SK-N-SH treated with all-trans-retinoic acid at 6 μM for 48 hours (cell line): ENCODE data around the gene ALK.

Experiments
- ATAC-seq: fragments of 200-7000 bp; cut with Tn5 transposase; 3 replicates; pipeline ENCODE4 v1.9.1; 2020; ENCODE audit warnings: mild to moderate bottlenecking, moderate library complexity
- ARNTL ChIP-seq: fragments of 450-650 bp; formaldehyde crosslinking; IDR thresholded peaks from 2 replicates; pipeline ENCODE4 v1.5.0; 2020; ENCODE audit warnings: low read depth, mild to moderate bottlenecking, moderate library complexity, borderline replicate concordance
- BACH2 ChIP-seq: fragments of 250-450 bp; sonication (Bioruptor Pico); IDR thresholded peaks from 2 replicates; pipeline ENCODE4 v1.9.0; 2021; ENCODE audit warnings: mild to moderate bottlenecking, borderline replicate concordance
- ESRRG ChIP-seq: fragments of 250-450 bp; sonication (Bioruptor Pico); IDR thresholded peaks from 2 replicates; pipeline ENCODE4 v1.6.1; 2021; ENCODE audit warnings: mild to moderate bottlenecking
- ISL1 ChIP-seq: fragments of 250-450 bp; sonication (Bioruptor Pico); IDR thresholded peaks from 2 replicates; pipeline ENCODE4 v2.1.2; 2022; ENCODE audit warnings: mild to moderate bottlenecking, moderate library complexity
- OSR1 ChIP-seq: fragments of 250-450 bp; sonication (Bioruptor Pico); IDR thresholded peaks from 2 replicates; pipeline ENCODE4 v1.8.0; 2022; ENCODE audit warnings: moderate library complexity, mild to moderate bottlenecking, inconsistent platforms
- PPARA ChIP-seq: fragments of 250-450 bp; sonication (Bioruptor Pico); IDR thresholded peaks from 2 replicates; pipeline ENCODE4 v1.5.0; 2020; ENCODE audit warnings: mild to moderate bottlenecking, borderline replicate concordance
- RARB ChIP-seq: fragments of 250-450 bp; sonication (Bioruptor Pico); IDR thresholded peaks from 2 replicates; pipeline ENCODE4 v1.8.0; 2021; ENCODE audit warnings: mild to moderate bottlenecking, moderate library complexity
- SNAI2 ChIP-seq: fragments of 250-450 bp; sonication (Bioruptor Pico); IDR thresholded peaks from 2 replicates; pipeline ENCODE4 v1.5.0; 2020; ENCODE audit warnings: mild to moderate bottlenecking, moderate library complexity
- TCF4 ChIP-seq: fragments of 250-450 bp; sonication (Bioruptor Pico); IDR thresholded peaks from 2 replicates; pipeline ENCODE4 v1.8.0; 2021; ENCODE audit warnings: mild to moderate bottlenecking, moderate library complexity, borderline replicate concordance
- TOX ChIP-seq: fragments of 250-450 bp; sonication (Bioruptor Pico); IDR thresholded peaks from 2 replicates; pipeline ENCODE4 v1.8.0; 2021; ENCODE audit warnings: mild to moderate bottlenecking, moderate library complexity, borderline replicate concordance
- ZC3H10 ChIP-seq: fragments of 250-450 bp; sonication (Bioruptor Pico); IDR thresholded peaks from 2 replicates; pipeline ENCODE4 v1.5.1; 2021; ENCODE audit warnings: mild to moderate bottlenecking, moderate library complexity
- ZFP3 ChIP-seq: fragments of 250-450 bp; sonication (Bioruptor Pico); IDR thresholded peaks from 2 replicates; pipeline ENCODE4 v1.5.0; 2020; ENCODE audit warnings: mild to moderate bottlenecking, moderate library complexity
- ZNF565 ChIP-seq: fragments of 450-650 bp; formaldehyde crosslinking; conservative IDR thresholded peaks from 2 replicates; pipeline ENCODE4 v1.5.0; 2020; ENCODE audit warnings: low read depth, mild to moderate bottlenecking, moderate library complexity
- ZNF70 ChIP-seq: fragments of 450-650 bp; formaldehyde crosslinking; IDR thresholded peaks from 2 replicates; pipeline ENCODE4 v1.5.0; 2020; ENCODE audit warnings: mild to moderate bottlenecking, moderate library complexity
- ZNF8 ChIP-seq: fragments of 450-650 bp; formaldehyde crosslinking; IDR thresholded peaks from 2 replicates; pipeline ENCODE4 v1.5.0; 2020; ENCODE audit warnings: mild to moderate bottlenecking, moderate library complexity
- TF ChIP-seq, protein P1 (sequence below): fragments of 250-450 bp; sonication (Bioruptor Pico); IDR thresholded peaks from 2 replicates; pipeline ENCODE4 v1.8.0; 2020; ENCODE audit warnings: mild to moderate bottlenecking, moderate library complexity, borderline replicate concordance
- TF ChIP-seq, protein P2 (sequence below): fragments of 250-450 bp; sonication (Bioruptor Pico); IDR thresholded peaks from 2 replicates; pipeline ENCODE4 v1.5.1; 2020; ENCODE audit warnings: low read depth, mild to moderate bottlenecking, moderate library complexity
- TF ChIP-seq, protein P3 (sequence below): fragments of 250-450 bp; sonication (Bioruptor Pico); IDR thresholded peaks from 2 replicates; pipeline ENCODE4 v1.5.0; 2020; ENCODE audit warnings: mild to moderate bottlenecking, moderate library complexity
- TF ChIP-seq, protein P4 (sequence below): fragments of 250-450 bp; sonication (Bioruptor Pico); IDR thresholded peaks from 2 replicates; pipeline ENCODE4 v1.5.1; 2021; ENCODE audit warnings: mild to moderate bottlenecking, moderate library complexity

ALK gene

DNA sequence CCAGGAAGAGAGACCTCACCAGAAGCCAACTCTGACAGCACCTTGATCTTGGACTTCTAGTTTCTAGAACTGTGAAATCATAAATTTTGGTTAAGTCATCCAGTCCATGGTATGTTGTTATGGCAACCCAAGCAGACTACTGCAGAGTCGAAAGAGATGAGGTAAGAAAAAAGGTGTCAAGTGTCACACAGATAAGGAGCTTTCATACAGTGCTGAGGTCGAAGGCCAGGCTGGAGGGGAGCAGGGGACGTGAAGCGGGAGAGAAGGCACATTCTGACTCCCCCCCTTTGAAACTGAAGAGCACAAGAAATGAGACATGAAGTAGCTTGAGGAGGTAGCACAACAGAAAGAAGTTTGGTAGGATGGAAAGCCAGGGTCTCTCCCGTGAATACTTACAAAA lies 110.4 kb downstream of the ALK start:
- TF ChIP-seq ARNTL (CRISPR knock-in tag), result no peak
- TF ChIP-seq OSR1 (CRISPR knock-in tag), result no peak
- TF ChIP-seq, protein P1, sequence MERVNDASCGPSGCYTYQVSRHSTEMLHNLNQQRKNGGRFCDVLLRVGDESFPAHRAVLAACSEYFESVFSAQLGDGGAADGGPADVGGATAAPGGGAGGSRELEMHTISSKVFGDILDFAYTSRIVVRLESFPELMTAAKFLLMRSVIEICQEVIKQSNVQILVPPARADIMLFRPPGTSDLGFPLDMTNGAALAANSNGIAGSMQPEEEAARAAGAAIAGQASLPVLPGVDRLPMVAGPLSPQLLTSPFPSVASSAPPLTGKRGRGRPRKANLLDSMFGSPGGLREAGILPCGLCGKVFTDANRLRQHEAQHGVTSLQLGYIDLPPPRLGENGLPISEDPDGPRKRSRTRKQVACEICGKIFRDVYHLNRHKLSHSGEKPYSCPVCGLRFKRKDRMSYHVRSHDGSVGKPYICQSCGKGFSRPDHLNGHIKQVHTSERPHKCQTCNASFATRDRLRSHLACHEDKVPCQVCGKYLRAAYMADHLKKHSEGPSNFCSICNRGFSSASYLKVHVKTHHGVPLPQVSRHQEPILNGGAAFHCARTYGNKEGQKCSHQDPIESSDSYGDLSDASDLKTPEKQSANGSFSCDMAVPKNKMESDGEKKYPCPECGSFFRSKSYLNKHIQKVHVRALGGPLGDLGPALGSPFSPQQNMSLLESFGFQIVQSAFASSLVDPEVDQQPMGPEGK (CRISPR knock-in tag), result no peak
- TF ChIP-seq, protein P2, sequence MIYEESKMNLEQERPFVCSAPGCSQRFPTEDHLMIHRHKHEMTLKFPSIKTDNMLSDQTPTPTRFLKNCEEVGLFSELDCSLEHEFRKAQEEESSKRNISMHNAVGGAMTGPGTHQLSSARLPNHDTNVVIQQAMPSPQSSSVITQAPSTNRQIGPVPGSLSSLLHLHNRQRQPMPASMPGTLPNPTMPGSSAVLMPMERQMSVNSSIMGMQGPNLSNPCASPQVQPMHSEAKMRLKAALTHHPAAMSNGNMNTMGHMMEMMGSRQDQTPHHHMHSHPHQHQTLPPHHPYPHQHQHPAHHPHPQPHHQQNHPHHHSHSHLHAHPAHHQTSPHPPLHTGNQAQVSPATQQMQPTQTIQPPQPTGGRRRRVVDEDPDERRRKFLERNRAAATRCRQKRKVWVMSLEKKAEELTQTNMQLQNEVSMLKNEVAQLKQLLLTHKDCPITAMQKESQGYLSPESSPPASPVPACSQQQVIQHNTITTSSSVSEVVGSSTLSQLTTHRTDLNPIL, result no peak
- TF ChIP-seq, all 23 proteins: peak for 0
- no peak for ATAC-seq

DNA sequence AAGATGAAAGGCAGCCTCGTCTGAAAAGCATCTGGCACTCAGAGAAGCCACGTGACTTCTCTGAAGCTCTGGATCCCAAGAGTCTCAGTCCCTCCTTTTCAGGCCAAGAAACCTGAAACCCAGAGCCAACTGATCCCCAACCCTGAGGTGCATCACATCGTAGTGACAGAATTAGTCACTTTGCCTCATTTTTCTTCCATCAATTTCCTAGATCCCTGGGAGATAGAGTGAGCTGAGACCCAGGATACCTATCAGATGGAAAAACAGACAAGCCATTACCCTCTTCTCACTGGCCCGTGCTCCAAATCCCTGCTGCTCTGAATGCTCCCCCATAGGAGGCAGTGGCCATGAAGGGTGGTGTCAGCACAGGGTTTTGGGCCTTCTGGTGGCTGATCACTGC lies 113.1 kb downstream of the ALK start:
- TF ChIP-seq, protein P2, result no peak
- TF ChIP-seq BACH2 (CRISPR knock-in tag) (no peak), RARB (CRISPR knock-in tag) (no peak), ISL1 (CRISPR knock-in tag) (no peak)
- ATAC-seq, result no peak

DNA sequence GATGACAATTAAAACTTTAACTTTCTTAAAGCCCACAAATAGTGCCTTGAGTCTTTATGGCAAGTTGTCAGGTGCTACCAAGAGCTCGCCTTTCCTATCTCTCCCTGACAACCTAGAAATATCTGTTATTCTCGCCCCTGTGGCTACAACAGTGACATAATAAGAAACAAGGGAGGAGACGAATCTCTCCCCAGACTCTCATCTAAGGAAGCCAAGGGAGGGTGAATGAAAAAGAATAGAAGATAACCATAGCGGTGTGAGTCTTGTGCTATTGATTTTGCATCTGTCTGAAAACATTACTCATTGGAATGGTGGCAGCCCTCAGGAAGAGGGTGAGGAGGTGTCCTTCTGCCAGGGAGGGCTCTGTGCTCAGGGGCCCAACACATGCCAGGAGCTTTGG lies 114.3 kb downstream of the ALK start:
- no peak for ATAC-seq
- TF ChIP-seq ZFP3 (CRISPR knock-in tag) (no peak), TCF4 (CRISPR knock-in tag) (no peak), ZC3H10 (CRISPR knock-in tag) (no peak), ISL1 (CRISPR knock-in tag) (no peak), SNAI2 (no peak), OSR1 (CRISPR knock-in tag) (no peak), RARB (CRISPR knock-in tag) (no peak), ESRRG (no peak), TOX (CRISPR knock-in tag) (no peak), PPARA (CRISPR knock-in tag) (no peak)
- TF ChIP-seq, protein P3, sequence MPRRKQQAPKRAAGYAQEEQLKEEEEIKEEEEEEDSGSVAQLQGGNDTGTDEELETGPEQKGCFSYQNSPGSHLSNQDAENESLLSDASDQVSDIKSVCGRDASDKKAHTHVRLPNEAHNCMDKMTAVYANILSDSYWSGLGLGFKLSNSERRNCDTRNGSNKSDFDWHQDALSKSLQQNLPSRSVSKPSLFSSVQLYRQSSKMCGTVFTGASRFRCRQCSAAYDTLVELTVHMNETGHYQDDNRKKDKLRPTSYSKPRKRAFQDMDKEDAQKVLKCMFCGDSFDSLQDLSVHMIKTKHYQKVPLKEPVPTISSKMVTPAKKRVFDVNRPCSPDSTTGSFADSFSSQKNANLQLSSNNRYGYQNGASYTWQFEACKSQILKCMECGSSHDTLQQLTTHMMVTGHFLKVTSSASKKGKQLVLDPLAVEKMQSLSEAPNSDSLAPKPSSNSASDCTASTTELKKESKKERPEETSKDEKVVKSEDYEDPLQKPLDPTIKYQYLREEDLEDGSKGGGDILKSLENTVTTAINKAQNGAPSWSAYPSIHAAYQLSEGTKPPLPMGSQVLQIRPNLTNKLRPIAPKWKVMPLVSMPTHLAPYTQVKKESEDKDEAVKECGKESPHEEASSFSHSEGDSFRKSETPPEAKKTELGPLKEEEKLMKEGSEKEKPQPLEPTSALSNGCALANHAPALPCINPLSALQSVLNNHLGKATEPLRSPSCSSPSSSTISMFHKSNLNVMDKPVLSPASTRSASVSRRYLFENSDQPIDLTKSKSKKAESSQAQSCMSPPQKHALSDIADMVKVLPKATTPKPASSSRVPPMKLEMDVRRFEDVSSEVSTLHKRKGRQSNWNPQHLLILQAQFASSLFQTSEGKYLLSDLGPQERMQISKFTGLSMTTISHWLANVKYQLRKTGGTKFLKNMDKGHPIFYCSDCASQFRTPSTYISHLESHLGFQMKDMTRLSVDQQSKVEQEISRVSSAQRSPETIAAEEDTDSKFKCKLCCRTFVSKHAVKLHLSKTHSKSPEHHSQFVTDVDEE (CRISPR knock-in tag), result no peak
- TF ChIP-seq, protein P2, result no peak

DNA sequence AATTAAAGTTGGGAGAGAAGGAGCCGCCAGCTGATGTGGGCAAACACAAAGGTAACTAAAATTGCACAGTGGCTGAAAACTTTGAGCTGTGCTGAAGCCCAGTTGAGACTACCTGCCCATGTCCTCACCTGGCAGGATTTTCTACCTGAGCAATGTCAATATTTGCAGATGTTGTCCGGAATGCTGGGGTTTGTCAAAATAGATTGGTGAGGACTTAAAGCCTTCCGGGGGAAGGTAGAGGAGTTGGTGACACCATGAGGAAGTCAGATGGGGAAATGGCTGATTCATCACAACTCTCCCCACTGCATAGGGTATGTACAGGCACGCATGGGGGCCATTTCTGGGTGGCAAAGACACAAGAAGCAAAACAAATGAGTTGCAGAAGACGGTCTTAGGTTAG lies 114.9 kb downstream of the ALK start:
- no peak for ATAC-seq

More for the DNA sequence above, 114.9 kb downstream of the ALK start:
- TF ChIP-seq ZNF70 (CRISPR knock-in tag) (no peak), ZNF8 (CRISPR knock-in tag) (no peak), BACH2 (CRISPR knock-in tag) (no peak), SNAI2 (no peak), ESRRG (no peak), ZNF565 (CRISPR knock-in tag) (no peak), TCF4 (CRISPR knock-in tag) (no peak), TOX (CRISPR knock-in tag) (no peak), RARB (CRISPR knock-in tag) (no peak)
- TF ChIP-seq, protein P3 (CRISPR knock-in tag), result no peak
- TF ChIP-seq, protein P4, sequence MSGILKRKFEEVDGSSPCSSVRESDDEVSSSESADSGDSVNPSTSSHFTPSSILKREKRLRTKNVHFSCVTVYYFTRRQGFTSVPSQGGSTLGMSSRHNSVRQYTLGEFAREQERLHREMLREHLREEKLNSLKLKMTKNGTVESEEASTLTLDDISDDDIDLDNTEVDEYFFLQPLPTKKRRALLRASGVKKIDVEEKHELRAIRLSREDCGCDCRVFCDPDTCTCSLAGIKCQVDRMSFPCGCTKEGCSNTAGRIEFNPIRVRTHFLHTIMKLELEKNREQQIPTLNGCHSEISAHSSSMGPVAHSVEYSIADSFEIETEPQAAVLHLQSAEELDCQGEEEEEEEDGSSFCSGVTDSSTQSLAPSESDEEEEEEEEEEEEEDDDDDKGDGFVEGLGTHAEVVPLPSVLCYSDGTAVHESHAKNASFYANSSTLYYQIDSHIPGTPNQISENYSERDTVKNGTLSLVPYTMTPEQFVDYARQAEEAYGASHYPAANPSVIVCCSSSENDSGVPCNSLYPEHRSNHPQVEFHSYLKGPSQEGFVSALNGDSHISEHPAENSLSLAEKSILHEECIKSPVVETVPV (CRISPR knock-in tag), result no peak
